T-helper 22 cell (primary cell): ENCODE results near the gene TSR1.

ENCODE experiments used
- DNase-seq: peaks from one replicate; pipeline ENCODE4 v3.0.0-alpha.2; 2020; ENCODE audit warnings: low read depth

The TSR1 gene

GRCh38 chr17:2279707-2280106 lies 56.5 kb downstream of the TSR1 start:
- DNase-seq = no peak

GRCh38 chr17:2277429-2278170 lies 58.7 kb downstream of the TSR1 start:
- no peak for DNase-seq

GRCh38 chr17:2275722-2276121 lies 60.5 kb downstream of the TSR1 start:
- DNase-seq = no peak

GRCh38 chr17:2274414-2274813 lies 61.8 kb downstream of the TSR1 start:
- DNase-seq = no peak
